GM19455 (cell line): ENCODE results near the gene C11orf97.
"Not testable (repeated sequence)": the region's sequence is repeated elsewhere in the genome, so short reads cannot be mapped to it uniquely, and the experiment has no call there.

Experiments
- ATAC-seq: cut with Tn5 transposase; IDR thresholded peaks from one replicate; pipeline ENCODE4 v1.9.1; 2021; ENCODE audit not compliant: unreplicated experiment

C11orf97 gene

GRCh38 chr11:94555752-94556329 lies 43.6 kb downstream of the C11orf97 start:
- not testable (repeated sequence) for ATAC-seq

GRCh38 chr11:94557421-94557820 lies 45.2 kb downstream of the C11orf97 start:
- ATAC-seq: no peak

GRCh38 chr11:94557992-94558391 lies 45.7 kb downstream of the C11orf97 start:
- no peak for ATAC-seq

GRCh38 chr11:94558468-94558867 lies 46.2 kb downstream of the C11orf97 start:
- ATAC-seq: no peak

- no peak for ATAC-seq
Observed at GRCh38 chr11:94558932-94559331, 46.7 kb downstream of the C11orf97 start.

- no peak for ATAC-seq
Observed at GRCh38 chr11:94559361-94559760, 47.1 kb downstream of the C11orf97 start.

- ATAC-seq: no peak
Observed at GRCh38 chr11:94560834-94561233, 48.6 kb downstream of the C11orf97 start.

GRCh38 chr11:94563176-94563847 lies 51.1 kb downstream of the C11orf97 start:
- no peak for ATAC-seq

GRCh38 chr11:94563848-94564467 lies 51.7 kb downstream of the C11orf97 start:
- ATAC-seq: no peak

- no peak for ATAC-seq
Observed at GRCh38 chr11:94567181-94567670, 55.0 kb downstream of the C11orf97 start, which contains the start of gene PIWIL4. PIWIL4 (plus strand) TSS chr11:94567368; CDS start chr11:94567519, 151 bp downstream.

GRCh38 chr11:94568200-94568599 lies 55.9 kb downstream of the C11orf97 start:
- ATAC-seq: no peak

GRCh38 chr11:94568717-94569116 lies 56.5 kb downstream of the C11orf97 start:
- ATAC-seq: no peak

- not testable (repeated sequence) for ATAC-seq
Observed at GRCh38 chr11:94572975-94573374, 60.7 kb downstream of the C11orf97 start.

GRCh38 chr11:94574193-94574961 lies 62.1 kb downstream of the C11orf97 start:
- ATAC-seq: no peak

- no peak for ATAC-seq
Observed at GRCh38 chr11:94576306-94576705, 64.0 kb downstream of the C11orf97 start.

GRCh38 chr11:94577841-94578240 lies 65.6 kb downstream of the C11orf97 start:
- no peak for ATAC-seq
